ENCODE results near the gene TPST2. TPM values are rescaled to one million over a fixed set of nuclear protein-coding genes. Genes with fewer than 3 reads are reported as not detected.
A peak's percentile ranks its signal among the peaks of the same experiment; 100 is the strongest.

Gene TPST2
- total RNA-seq, 1 experiment from 2014 or later: 50.1 TPM

GRCh38 chr22:26480611-26480932, 109.4 kb downstream of the TPST2 start:
- Histone ChIP-seq H3K27me3 (ENCODE audit: insufficient read depth, low read length) (no peaks in the 10 kb centered on the region), H3K23ac (ENCODE audit: insufficient read length, low read depth, low read length) (no peak overlapping the region), H3K18ac (ENCODE audit: insufficient read length, low read depth, low read length) (no peak overlapping the region), H2BK120ac (ENCODE audit: low read depth, low read length, poor library complexity, severe bottlenecking) (no peak overlapping the region), H3K4me1 (ENCODE audit: insufficient read depth, low read length) (no peaks in the 10 kb centered on the region; the same call in 1 of the 2 replicates), H3K4me2 (ENCODE audit: insufficient read depth, insufficient read length, low read length) (no peak overlapping the region), H3K4ac (ENCODE audit: low read depth, low read length) (no peak overlapping the region), H2BK5ac (ENCODE audit: insufficient read length, low read length) (no peak overlapping the region), H3K14ac (ENCODE audit: insufficient read depth, low read length) (no peak overlapping the region), H4K91ac (ENCODE audit: insufficient read length, low read depth, low read length) (no peak overlapping the region), H4K20me1 (ENCODE audit: control insufficient read depth, insufficient read depth, insufficient read length) (no peaks in the 10 kb centered on the region), H3K9ac (ENCODE audit: extremely low read depth, insufficient read length, low read length) (no peak overlapping the region), H3K27ac (ENCODE audit: insufficient read length, low read depth, low read length) (no peak overlapping the region), H2AFZ (ENCODE audit: low read length) (no peak overlapping the region), H3K9me3 (ENCODE audit: control insufficient read depth, low read depth, low read length) (no peaks in the 10 kb centered on the region), H2BK15ac (ENCODE audit: low read depth, low read length) (no peak overlapping the region), H4K5ac (ENCODE audit: insufficient read length, low read depth, low read length) (no peak overlapping the region), H2AK5ac (ENCODE audit: insufficient read length, low read length) (no peak overlapping the region), H4K8ac (replicated peaks; ENCODE audit: insufficient read length, low read depth, low read length) (no peak overlapping the region), H3K79me1 (ENCODE audit: insufficient read depth, low read depth, low read length, poor library complexity, severe bottlenecking) (peaks cover 10% of the 10 kb centered on the region), H3K56ac (ENCODE audit: insufficient read length, low read depth, low read length) (no peak overlapping the region), H3T11ph (ENCODE audit: low read length) (no peak overlapping the region), H3K23me2 (ENCODE audit: insufficient read length, low read depth, low read length, poor library complexity, severe bottlenecking) (no peaks in the 10 kb centered on the region), H2BK20ac (ENCODE audit: low read depth, low read length, poor library complexity, severe bottlenecking) (no peak overlapping the region), H2BK12ac (ENCODE audit: insufficient read length, low read depth, low read length) (no peak overlapping the region), H3K79me2 (ENCODE audit: insufficient read depth, low read length) (peaks cover 5% of the 10 kb centered on the region; the same call in 1 of the 2 replicates)
- H3K27me3 Mint-ChIP-seq (ENCODE audit: low read depth): no peaks in the 10 kb centered on the region
- H3K4me3 Mint-ChIP-seq: peak overlapping the region in 1 of 2 experiments; percentile 35; a peak in 2 of 5 replicates
- no peak for DNase-seq
- TF ChIP-seq CTCF (conservative IDR thresholded peaks at IDR 0.05): no peak
- H3K9me3 Mint-ChIP-seq: no peaks in the 10 kb centered on the region; a peak in 1 of 5 replicates
- no peak overlapping the region for H3K27ac Mint-ChIP-seq
- WGBS (ENCODE audit: extremely low coverage, insufficient read length, low lambda C conversion rate): no CpG with 5 or more reads among the region's 2 CpGs
- H3K36me3 Mint-ChIP-seq (ENCODE audit: insufficient read depth in 1 of 3, low read depth in 3 of 3): peaks cover 10 to 41% (median 31%) of the 10 kb centered on the region in 3 experiments; a peak in 6 of 7 replicates
- peaks cover 43 to 44% of the 10 kb centered on the region in 2 experiments for H3K4me1 Mint-ChIP-seq

Measured in H9 (cell line).